Measurements from ENCODE around the gene PDZRN4. TPM values are rescaled to one million over a fixed set of nuclear protein-coding genes. Genes with fewer than 3 reads are reported as not detected.
"Not testable (repeated sequence)": the region's sequence is repeated elsewhere in the genome, so short reads cannot be mapped to it uniquely, and the experiment has no call there.

The PDZRN4 gene
- total and polyA plus RNA-seq, 2 donors (not counting 3 experiments of a cell fraction or from before 2014, with no cell fraction given), result not detected

DNA sequence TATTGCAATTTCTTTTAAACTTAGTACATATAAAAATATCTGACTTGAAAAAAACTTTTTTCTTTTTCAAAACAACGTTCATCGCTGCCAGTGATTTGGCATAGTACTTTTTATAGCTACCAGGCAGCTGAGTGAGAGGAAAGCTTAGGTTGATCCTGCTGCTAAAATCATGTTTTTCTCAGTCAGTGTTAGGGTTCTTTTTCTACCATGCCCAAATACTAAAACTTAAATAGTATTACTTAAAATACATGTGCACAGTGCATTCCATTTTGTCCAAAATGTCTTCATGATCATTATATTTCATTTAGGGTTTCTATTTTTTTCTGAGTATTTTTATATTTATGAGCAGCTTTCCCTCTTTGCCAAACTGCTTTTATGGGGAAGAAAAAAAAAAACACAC is 123.8 kb downstream of the PDZRN4 start:
- H3K27me3 ChIP-seq (ENCODE audit: control insufficient read depth in 2 of 2, insufficient read depth in 2 of 2, low read length in 2 of 2), result no peaks in the 10 kb centered on the region
- dilution Hi-C loops (cut with MboI; ENCODE audit: extremely low pct_ligation_motif_present, low sequenced_read_pairs), result no loop called here

DNA sequence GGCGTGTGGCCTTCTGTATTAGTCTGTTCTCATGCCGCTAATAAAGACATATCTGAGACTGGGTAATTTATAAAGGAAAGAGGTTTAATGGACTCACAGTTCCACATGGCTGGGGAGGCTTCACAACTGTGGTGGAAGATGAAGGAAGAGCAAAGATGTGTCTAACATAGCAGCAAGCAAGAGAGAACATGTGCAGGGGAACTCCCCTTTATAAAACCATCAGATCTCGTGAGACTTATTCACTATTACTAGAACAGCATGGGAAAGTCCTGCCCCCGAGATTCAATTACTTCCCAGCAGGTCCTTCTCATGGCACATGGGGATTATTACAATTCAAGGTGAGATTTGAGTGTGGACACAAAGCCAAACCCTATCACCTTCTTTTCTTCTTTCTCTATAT is 124.3 kb downstream of the PDZRN4 start:
- H3K4me1 ChIP-seq (ENCODE audit: control insufficient read depth, extremely low read depth, insufficient read depth, low read length); H3K36me3 ChIP-seq (ENCODE audit: control insufficient read depth in 2 of 2, extremely low read depth in 1 of 2, insufficient read depth in 2 of 2, low read length in 2 of 2); H3K9me3 ChIP-seq (replicated peaks; ENCODE audit: control insufficient read depth, insufficient read depth, low read length); H3K4me3 ChIP-seq (replicated peaks in 1 of 3; ENCODE audit: insufficient read depth in 1 of 3, low read depth in 1 of 3, low read length in 3 of 3); dilution Hi-C loops (cut with MboI; ENCODE audit: extremely low pct_ligation_motif_present, low sequenced_read_pairs); intact Hi-C loops (cut with micrococcal nuclease); H3K79me2 ChIP-seq (ENCODE audit: control insufficient read depth, insufficient read depth, low read length); FAIRE-seq; H3K9me1 ChIP-seq (replicated peaks; ENCODE audit: control insufficient read depth, extremely low read depth, insufficient read depth, low read length); H2AFZ ChIP-seq (ENCODE audit: low read depth, low read length); CTCF ChIA-PET; H3K9ac ChIP-seq (replicated peaks; ENCODE audit: extremely low read depth, insufficient read depth, low read length); H4K20me1 ChIP-seq (replicated peaks; ENCODE audit: control insufficient read depth, extremely low read depth, insufficient read depth, low read length); POLR2A ChIA-PET; DNase-seq (ENCODE audit: low read depth, low spot score); H3K27me3 ChIP-seq (ENCODE audit: control insufficient read depth in 2 of 2, insufficient read depth in 2 of 2, low read length in 2 of 2); BruUV-seq (replicated peaks); H3K4me2 ChIP-seq (ENCODE audit: insufficient read depth, low read length); H3K27ac ChIP-seq (ENCODE audit: insufficient read depth, low read depth, low read length): not testable (repeated sequence)

More for the DNA sequence above, 123.8 kb downstream of the PDZRN4 start:
- H3K4me3 ChIP-seq (replicated peaks in 1 of 3; ENCODE audit: insufficient read depth in 1 of 3, low read depth in 1 of 3, low read length in 3 of 3), result no peak overlapping the region
- no peak overlapping the region for H2AFZ ChIP-seq (ENCODE audit: low read depth, low read length)
- FAIRE-seq (no peak), DNase-seq (ENCODE audit: low read depth, low spot score) (no peak)
- H3K4me1 ChIP-seq (ENCODE audit: control insufficient read depth, extremely low read depth, insufficient read depth, low read length), result no peaks in the 10 kb centered on the region
- H3K36me3 ChIP-seq (ENCODE audit: control insufficient read depth in 2 of 2, extremely low read depth in 1 of 2, insufficient read depth in 2 of 2, low read length in 2 of 2), result no peaks in the 10 kb centered on the region
- intact Hi-C loops (cut with micrococcal nuclease), result no loop called here
- H3K9me1 ChIP-seq (replicated peaks; ENCODE audit: control insufficient read depth, extremely low read depth, insufficient read depth, low read length), result no peaks in the 10 kb centered on the region
- no peaks in the 10 kb centered on the region for H3K9me3 ChIP-seq (replicated peaks; ENCODE audit: control insufficient read depth, insufficient read depth, low read length)
- H3K27ac ChIP-seq (ENCODE audit: insufficient read depth, low read depth, low read length), result no peak overlapping the region
- POLR2A ChIA-PET, result no interaction called here
- H4K20me1 ChIP-seq (replicated peaks; ENCODE audit: control insufficient read depth, extremely low read depth, insufficient read depth, low read length), result no peaks in the 10 kb centered on the region
- BruUV-seq (replicated peaks), result no TSS peak
- TF ChIP-seq, protein P1, sequence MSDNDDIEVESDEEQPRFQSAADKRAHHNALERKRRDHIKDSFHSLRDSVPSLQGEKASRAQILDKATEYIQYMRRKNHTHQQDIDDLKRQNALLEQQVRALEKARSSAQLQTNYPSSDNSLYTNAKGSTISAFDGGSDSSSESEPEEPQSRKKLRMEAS (IDR thresholded peaks at IDR 0.05; ENCODE audit: insufficient read depth, insufficient read length), result no peak
- TF ChIP-seq POLR2A (IDR thresholded peaks at IDR 0.05; ENCODE audit: low read depth, low read length), result no peak
- TF ChIP-seq GATA2 (IDR thresholded peaks at IDR 0.05; ENCODE audit: insufficient read depth, insufficient read length, low read depth, low read length), result no peak
- TF ChIP-seq MYC (IDR thresholded peaks at IDR 0.05; ENCODE audit: low read depth, low read length), result no peak
- no peak for TF ChIP-seq POLR2AphosphoS5 (IDR thresholded peaks at IDR 0.05; ENCODE audit: insufficient read depth, low read depth, low read length)
- TF ChIP-seq, protein P2, sequence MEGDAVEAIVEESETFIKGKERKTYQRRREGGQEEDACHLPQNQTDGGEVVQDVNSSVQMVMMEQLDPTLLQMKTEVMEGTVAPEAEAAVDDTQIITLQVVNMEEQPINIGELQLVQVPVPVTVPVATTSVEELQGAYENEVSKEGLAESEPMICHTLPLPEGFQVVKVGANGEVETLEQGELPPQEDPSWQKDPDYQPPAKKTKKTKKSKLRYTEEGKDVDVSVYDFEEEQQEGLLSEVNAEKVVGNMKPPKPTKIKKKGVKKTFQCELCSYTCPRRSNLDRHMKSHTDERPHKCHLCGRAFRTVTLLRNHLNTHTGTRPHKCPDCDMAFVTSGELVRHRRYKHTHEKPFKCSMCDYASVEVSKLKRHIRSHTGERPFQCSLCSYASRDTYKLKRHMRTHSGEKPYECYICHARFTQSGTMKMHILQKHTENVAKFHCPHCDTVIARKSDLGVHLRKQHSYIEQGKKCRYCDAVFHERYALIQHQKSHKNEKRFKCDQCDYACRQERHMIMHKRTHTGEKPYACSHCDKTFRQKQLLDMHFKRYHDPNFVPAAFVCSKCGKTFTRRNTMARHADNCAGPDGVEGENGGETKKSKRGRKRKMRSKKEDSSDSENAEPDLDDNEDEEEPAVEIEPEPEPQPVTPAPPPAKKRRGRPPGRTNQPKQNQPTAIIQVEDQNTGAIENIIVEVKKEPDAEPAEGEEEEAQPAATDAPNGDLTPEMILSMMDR (IDR thresholded peaks at IDR 0.05; ENCODE audit: extremely low read depth in 1 of 2, insufficient read depth in 1 of 2, low read depth in 1 of 2, low read length in 2 of 2), result no peak
- no peak for TF ChIP-seq JUN (IDR thresholded peaks at IDR 0.05; ENCODE audit: borderline replicate concordance, insufficient read depth, insufficient read length, low read depth)
- no peak for TF ChIP-seq EZH2 (IDR thresholded peaks at IDR 0.05; ENCODE audit: borderline replicate concordance, low read depth, low read length, severe bottlenecking)
- TF ChIP-seq FOS (IDR thresholded peaks at IDR 0.05; ENCODE audit: borderline replicate concordance, insufficient read depth, low read length), result no peak
- no peaks in the 10 kb centered on the region for H3K79me2 ChIP-seq (ENCODE audit: control insufficient read depth, insufficient read depth, low read length)
- CTCF ChIA-PET, result no interaction called here
- H3K4me2 ChIP-seq (ENCODE audit: insufficient read depth, low read length), result no peak overlapping the region
- H3K9ac ChIP-seq (replicated peaks; ENCODE audit: extremely low read depth, insufficient read depth, low read length), result no peak overlapping the region
